Neuron (in vitro differentiated cells): ENCODE results near the gene EXTL1.

Experiments
- H2AFZ ChIP-seq: one replicate; pipeline ENCODE4 v1.6.1; 2013; ENCODE audit warnings: low read depth, mild to moderate bottlenecking, inconsistent platforms, low read length, moderate library complexity
- H3K27me3 ChIP-seq: one replicate; pipeline ENCODE4 v1.6.1; 2013; ENCODE audit warnings: low read length; ENCODE audit not compliant: insufficient read depth
- H3K36me3 ChIP-seq: one replicate; pipeline ENCODE4 v1.6.1; 2013; ENCODE audit warnings: low read length; ENCODE audit not compliant: insufficient read depth
- H3K4me1 ChIP-seq: one replicate; pipeline ENCODE4 v1.6.1; 2013; ENCODE audit warnings: low read length; ENCODE audit not compliant: insufficient read depth
- H3K4me3 ChIP-seq: 2 replicates; pipeline ENCODE4 v1.5.1; 2013; ENCODE audit warnings: mild to moderate bottlenecking, low read length, moderate library complexity
- H3K9me3 ChIP-seq: one replicate; pipeline ENCODE4 v1.6.1; 2013; ENCODE audit warnings: low read length

The EXTL1 gene

DNA sequence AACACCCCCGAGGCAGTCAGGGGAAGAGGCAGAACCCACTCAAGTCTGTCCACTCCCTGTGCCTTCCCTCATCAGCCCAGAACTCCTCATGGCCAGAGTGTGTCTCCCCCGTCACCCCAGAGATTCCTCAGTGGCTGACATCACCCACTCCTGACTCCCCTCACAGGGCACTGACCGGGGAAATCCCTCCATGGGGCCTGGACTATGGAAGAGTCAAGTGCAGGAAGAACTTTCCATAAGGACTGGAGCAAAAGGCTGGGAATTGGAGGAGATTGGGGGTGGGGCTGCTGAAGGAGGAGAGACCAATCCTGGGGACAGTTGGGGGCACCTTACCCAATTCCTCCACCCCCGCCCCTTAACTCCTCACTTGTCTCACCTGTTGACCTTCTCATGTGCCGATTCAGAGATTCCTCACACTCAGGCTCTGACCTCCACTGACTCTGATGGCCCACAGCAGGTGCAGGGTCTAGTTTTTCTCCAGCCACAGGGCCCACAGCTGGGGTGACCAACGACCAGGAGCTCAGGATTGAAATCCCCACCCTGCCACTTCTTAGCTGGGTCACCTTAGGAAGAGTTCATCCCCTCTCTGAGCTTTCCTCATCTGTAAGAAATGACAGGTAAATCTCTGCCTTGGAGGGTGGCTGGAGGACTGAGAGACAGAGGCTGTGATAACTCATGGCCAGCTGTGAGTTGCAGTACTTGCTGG lies 481 bp upstream of the EXTL1 start:
- Histone ChIP-seq H3K9me3 (no peaks in the 10 kb centered on the region), H3K4me1 (peaks cover 33% of the 10 kb centered on the region), H2AFZ (no peak overlapping the region), H3K27me3 (peaks cover 5% of the 10 kb centered on the region), H3K36me3 (no peaks in the 10 kb centered on the region), H3K4me3 (no peak overlapping the region)

DNA sequence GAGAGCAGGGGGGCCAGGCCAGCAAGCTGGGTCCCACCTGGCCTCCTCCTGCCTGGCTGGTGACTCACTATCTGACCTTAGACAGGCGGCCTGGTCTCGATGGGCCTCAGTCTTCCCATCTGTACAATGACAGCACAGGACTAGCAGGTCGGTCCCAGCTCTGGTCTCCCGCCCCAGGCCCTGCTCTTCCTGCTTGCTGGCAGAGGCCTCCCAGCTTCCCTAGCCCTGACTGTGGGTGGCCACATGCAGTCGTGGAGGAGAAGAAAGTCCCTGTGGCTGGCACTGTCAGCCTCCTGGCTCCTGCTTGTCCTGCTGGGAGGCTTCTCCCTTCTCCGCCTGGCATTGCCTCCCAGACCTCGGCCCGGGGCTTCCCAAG lies 817 bp downstream of the EXTL1 start:
- Histone ChIP-seq H3K27me3 (peaks cover 5% of the 10 kb centered on the region), H3K4me3 (no peak overlapping the region), H3K4me1 (peaks cover 24% of the 10 kb centered on the region), H3K9me3 (no peaks in the 10 kb centered on the region), H2AFZ (no peak overlapping the region), H3K36me3 (no peaks in the 10 kb centered on the region)

DNA sequence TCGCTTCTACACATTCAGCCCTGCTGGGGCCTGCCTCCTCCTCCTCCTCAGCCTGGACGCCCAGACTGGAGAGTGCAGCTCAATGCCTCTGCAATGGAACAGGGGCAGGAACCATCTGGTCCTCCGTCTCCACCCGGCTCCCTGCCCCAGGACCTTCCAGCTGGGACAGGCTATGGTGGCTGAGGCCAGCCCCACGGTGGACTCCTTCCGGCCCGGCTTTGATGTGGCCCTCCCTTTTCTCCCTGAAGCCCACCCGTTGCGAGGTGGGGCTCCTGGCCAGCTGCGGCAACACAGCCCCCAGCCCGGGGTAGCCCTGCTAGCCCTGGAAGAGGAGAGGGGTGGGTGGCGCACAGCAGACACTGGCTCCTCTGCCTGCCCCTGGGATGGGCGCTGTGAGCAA lies 1.4 kb downstream of the EXTL1 start:
- peaks cover 24% of the 10 kb centered on the region for H3K4me1 ChIP-seq
- no peaks in the 10 kb centered on the region for H3K9me3 ChIP-seq
- H3K4me3 ChIP-seq = no peak overlapping the region
- H3K27me3 ChIP-seq = peaks cover 5% of the 10 kb centered on the region
- H2AFZ ChIP-seq = no peak overlapping the region
- H3K36me3 ChIP-seq = no peaks in the 10 kb centered on the region

DNA sequence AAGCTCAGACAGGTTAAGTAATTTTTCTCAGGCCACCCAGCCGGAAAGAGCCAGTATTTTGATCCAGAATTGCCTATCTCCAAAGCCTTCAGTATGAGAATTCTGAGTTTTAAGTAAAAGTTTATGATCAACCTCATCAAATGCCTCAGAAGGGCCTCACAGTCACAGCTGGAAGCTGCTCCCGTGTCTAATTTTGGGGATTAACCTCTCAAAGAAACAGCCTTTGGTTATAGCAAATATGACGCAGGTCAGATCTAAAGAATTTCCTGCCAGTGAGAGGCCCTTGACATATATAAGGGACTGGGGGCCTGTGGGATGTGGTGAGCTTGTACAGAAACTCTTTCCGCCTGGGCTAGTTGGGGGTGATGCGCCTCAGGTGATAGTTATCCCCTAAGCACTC lies 2.3 kb downstream of the EXTL1 start:
- Histone ChIP-seq H3K36me3 (no peaks in the 10 kb centered on the region), H3K4me1 (peaks cover 18% of the 10 kb centered on the region), H3K9me3 (no peaks in the 10 kb centered on the region), H3K27me3 (peaks cover 5% of the 10 kb centered on the region), H2AFZ (no peak overlapping the region), H3K4me3 (no peak overlapping the region)

DNA sequence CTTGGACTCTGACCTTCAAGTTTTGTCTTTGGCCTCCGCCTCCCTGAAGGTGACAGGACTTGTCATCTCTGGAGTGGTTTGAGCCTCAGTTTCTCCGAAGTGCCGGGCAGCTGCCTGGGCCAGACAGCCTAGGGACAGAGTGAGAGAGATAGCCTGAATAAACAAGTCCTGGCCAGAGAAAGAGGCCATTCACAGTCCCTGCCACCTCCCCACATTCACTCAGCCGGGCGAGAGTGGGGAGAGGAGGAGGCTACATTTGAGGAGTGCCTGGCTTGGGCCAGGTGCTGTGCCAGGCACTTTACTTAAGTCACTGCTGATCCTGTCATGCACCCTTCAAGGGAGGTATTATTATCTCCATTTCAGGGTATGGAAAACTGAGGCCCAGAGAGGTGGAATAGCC lies 3.5 kb downstream of the EXTL1 start:
- Histone ChIP-seq H3K9me3 (no peaks in the 10 kb centered on the region), H3K4me1 (peaks cover 13% of the 10 kb centered on the region), H2AFZ (no peak overlapping the region), H3K4me3 (no peak overlapping the region), H3K27me3 (peaks cover 5% of the 10 kb centered on the region), H3K36me3 (no peaks in the 10 kb centered on the region)

DNA sequence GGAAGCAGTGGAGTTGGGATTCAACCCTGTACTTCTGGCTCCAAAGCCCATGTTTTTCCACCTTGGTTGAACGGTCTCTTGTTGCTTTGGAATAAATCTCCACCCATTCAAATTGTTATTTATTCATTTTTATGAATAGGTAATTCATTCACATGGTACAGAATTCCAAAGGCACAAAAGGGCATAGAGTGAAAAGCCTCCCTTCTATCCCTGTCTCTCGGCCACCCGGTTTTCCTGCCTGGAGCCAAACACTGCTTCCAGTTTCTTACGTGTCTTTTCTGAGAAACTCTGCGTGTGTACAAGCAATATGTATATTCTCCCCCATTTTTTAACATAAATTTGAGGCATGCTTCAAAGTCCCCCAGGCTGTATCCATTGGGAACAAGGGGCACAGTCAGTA lies 3.9 kb downstream of the EXTL1 start:
- H3K9me3 ChIP-seq = no peaks in the 10 kb centered on the region
- peaks cover 8% of the 10 kb centered on the region for H3K4me1 ChIP-seq
- H3K27me3 ChIP-seq = peaks cover 5% of the 10 kb centered on the region
- H2AFZ ChIP-seq = no peak overlapping the region
- no peaks in the 10 kb centered on the region for H3K36me3 ChIP-seq
- H3K4me3 ChIP-seq = no peak overlapping the region

DNA sequence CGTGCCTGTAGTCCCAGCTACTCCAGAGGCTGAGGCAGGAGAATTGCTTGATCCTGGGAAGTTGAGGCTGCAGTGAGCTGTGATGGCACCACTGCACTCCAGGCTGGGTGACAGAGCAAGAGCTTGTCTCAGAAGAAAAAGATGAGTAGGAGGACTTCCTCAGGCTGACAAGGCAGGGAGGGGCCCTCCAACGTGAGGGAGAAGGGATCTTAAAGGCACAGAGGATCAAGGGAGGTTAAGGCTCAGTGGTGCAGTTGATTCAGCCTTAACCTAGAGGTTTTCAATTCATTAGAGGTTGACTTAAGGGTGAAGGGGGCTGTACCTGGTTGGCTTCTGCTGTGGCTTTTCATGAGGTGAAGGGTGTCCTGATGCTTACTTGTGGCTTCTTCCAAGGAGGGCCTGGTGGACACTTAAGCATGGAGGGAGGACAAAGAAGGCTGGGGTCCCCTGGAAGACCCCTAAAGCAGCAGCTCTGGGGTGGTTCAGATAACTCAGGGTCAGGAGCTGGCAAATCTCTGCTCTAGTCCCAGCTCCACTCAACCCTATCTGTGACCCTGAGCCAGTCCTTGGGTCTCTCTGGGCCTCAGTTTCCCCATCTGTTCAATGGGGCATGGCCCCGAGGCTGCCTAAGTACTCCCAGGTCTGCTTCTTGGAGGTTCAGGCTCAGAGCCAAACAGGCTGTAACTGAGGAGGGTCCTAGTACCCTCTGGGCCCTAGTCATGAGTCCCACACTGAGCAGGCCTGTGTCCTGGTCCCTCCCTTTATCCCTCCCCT lies 6.3 kb downstream of the EXTL1 start:
- Histone ChIP-seq H3K36me3 (no peaks in the 10 kb centered on the region), H3K4me3 (no peak overlapping the region), H3K9me3 (no peaks in the 10 kb centered on the region), H3K4me1 (no peaks in the 10 kb centered on the region), H2AFZ (no peak overlapping the region), H3K27me3 (peaks cover 7% of the 10 kb centered on the region)

DNA sequence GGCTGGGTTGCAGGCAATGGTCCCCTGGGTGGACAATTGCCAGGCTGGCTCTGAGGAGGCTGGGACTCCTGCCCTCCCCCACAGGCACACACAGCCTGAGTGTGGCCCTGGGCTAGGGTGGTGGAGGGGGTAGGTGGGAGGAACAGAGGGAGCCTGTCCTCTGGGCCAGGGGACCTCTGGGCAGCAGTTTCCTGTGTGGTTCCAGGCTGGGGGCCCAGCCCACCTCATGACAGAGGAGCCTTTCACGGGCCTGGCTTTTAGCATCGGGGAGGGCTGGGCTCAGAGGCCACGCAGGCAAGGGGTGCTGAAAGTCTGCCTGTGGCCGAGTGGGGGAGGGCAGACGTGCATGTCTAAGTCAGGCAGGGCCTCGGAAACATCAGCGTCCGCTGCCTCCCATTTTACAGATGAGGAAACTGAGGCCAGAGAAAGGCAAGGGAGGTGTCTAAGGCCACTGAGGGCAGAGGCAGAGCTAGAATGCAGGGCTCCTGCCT lies 7.0 kb downstream of the EXTL1 start:
- Histone ChIP-seq H3K36me3 (no peaks in the 10 kb centered on the region), H3K4me3 (no peak overlapping the region), H2AFZ (no peak overlapping the region), H3K9me3 (no peaks in the 10 kb centered on the region), H3K4me1 (no peaks in the 10 kb centered on the region), H3K27me3 (peaks cover 7% of the 10 kb centered on the region)

DNA sequence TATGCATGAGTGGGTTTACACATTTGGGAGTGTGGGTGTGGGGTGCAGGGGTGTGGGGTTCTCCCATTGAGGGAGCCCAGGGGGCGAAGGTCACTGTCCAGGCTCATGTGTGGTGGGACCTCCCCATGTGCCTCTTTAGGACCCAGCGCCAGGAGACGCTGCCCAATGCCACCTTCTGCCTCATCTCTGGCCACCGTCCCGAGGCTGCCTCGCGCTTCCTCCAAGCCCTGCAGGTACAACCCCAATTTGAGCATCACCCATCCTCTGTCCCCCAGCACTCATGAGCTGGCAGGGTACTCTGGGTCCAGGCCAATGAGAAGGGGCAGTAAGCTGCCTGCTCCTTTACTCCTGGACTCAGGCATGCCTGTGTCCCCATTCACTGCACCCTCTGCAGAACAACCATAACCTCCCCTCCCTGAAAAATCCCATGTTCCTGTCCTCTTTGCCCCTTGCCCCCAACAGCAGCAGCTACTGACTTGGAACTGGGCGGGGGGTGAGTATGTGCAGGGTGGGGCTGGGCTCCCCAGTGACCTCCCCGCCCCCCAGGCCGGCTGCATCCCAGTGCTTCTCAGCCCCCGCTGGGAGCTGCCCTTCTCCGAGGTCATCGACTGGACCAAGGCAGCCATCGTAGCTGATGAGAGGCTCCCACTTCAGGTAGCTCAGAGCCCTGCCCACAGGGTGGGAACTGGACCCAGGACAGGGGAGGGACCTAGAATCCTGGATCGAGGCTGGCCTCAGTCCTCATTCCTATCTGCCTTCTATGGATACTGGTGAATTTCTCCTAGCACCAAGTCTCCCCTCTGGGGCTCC lies 7.7 kb downstream of the EXTL1 start:
- Histone ChIP-seq H3K27me3 (peaks cover 3% of the 10 kb centered on the region), H3K36me3 (no peaks in the 10 kb centered on the region), H3K9me3 (no peaks in the 10 kb centered on the region), H2AFZ (no peak overlapping the region), H3K4me3 (no peak overlapping the region), H3K4me1 (no peaks in the 10 kb centered on the region)

DNA sequence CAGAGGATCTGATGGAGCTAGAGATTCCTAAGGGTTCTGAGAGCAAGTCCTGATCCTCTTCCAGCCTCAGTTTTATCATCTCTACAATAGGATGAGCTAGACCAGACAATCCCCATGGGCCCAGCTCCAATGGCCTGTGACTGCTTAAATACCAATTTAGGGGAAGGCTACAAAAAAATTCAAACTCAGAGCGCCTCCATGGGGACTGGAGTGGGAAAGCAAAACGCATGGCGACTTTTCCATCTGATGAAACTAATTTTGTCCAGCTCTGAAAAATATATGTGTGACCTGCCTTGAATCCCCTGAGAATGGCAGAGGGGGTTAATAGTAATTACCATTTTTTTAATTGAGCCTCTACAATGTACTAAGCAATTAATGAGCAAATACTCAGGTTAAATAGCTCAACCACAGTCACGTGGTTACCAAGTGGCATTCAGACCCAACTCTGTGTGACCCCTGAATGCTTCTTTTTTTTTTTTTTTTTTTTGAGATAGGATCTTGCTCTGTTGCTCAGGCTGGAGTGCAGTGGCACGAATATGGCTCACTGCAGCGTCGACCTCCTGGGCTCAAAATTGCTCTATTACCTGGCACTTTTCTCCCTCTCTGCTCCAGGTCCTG lies 8.4 kb downstream of the EXTL1 start:
- peaks cover 2% of the 10 kb centered on the region for H3K27me3 ChIP-seq
- H3K4me3 ChIP-seq = no peak overlapping the region
- no peaks in the 10 kb centered on the region for H3K36me3 ChIP-seq
- no peaks in the 10 kb centered on the region for H3K9me3 ChIP-seq
- H3K4me1 ChIP-seq = no peaks in the 10 kb centered on the region
- H2AFZ ChIP-seq = no peak overlapping the region

DNA sequence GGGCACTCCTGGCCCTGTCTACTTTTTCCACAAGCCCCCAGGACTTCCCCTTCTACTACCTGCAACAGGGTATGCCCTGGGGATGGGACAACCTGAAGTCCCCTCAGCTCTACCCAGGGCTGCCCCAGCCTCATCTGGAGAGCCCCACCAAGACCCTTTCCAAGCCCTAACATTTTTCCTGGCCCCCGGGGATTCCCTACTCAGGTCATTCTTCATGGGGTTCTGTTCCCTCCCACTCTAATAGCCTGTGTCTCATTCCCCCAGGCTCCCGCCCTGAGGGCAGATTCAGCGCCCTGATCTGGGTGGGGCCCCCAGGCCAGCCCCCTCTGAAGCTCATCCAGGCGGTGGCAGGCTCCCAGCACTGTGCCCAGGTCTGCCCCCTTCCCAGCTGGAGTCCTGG lies 9.6 kb downstream of the EXTL1 start:
- Histone ChIP-seq H3K9me3 (no peaks in the 10 kb centered on the region), H3K27me3 (peaks cover 2% of the 10 kb centered on the region), H3K36me3 (no peaks in the 10 kb centered on the region), H3K4me3 (no peak overlapping the region), H3K4me1 (peaks cover 2% of the 10 kb centered on the region), H2AFZ (no peak overlapping the region)

DNA sequence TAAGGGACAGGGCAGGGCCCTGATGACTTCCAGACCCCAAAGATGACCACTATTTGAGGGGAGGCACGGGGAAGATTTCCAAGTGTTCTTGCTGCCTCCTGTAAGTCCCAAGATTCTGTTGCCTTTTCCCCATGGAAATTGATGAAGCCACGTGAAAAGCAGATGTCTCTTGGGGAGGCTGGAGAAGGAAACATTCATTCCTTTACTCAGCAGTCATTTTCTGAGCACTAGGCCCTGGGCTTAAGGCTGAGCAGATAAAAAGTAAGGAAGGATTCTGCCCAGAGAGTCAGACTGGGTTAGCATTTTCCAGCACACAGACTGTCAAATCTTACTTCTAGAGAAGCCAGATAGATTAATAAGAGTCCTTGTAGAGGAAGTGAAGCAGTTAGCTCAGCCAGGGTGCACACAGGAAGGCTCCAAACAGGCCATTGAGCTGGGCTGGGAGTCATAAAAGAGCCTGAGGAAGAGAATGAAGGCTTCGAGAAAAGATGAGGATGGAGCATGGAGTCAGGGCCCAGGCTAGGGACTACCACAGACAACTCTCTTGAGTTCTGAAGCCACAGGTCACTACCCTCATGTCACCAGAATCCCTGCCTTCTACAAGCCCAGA lies 10.1 kb downstream of the EXTL1 start:
- H3K36me3 ChIP-seq = no peaks in the 10 kb centered on the region
- no peaks in the 10 kb centered on the region for H3K9me3 ChIP-seq
- peaks cover 2% of the 10 kb centered on the region for H3K27me3 ChIP-seq
- H2AFZ ChIP-seq = no peak overlapping the region
- peaks cover 7% of the 10 kb centered on the region for H3K4me1 ChIP-seq
- H3K4me3 ChIP-seq = no peak overlapping the region
